Right lobe of liver (tissue), 6 donors: ENCODE data around the gene VSX2. TPM values are rescaled to one million over a fixed set of nuclear protein-coding genes. Genes with fewer than 3 reads are reported as not detected.

Experiments used
- ATAC-seq, 4 donors: fragments of 200-7000 bp; cut with Tn5 transposase; one replicate each; pipeline ENCODE4 v1.9.1; 2020; ENCODE audit warnings: mild to moderate bottlenecking in 4 of 4, moderate library complexity in 4 of 4
- DNase-seq, 3 donors: peaks; one replicate each; pipeline ENCODE4 v3.0.0-alpha.2; 2020
- H3K27ac ChIP-seq, 3 donors: fragments of 200-600 bp; one replicate each; pipeline ENCODE4 v1.8.0; 2022
- H3K27me3 ChIP-seq, 2 donors: fragments of 200-600 bp; one replicate each; pipeline ENCODE4 v1.8.0; 2022
- H3K36me3 ChIP-seq, 4 donors: fragments of 200-600 bp; sonication (generic) in 1 of 4; one replicate each; pipeline versions ENCODE4 v1.5.1 to v1.8.0; 2017 to 2022; ENCODE audit warnings: control low read depth in 1 of 4
- H3K4me1 ChIP-seq, 4 donors: fragments of 200-600 bp; sonication (generic) in 1 of 4; one replicate each; pipeline versions ENCODE4 v1.5.1 to v1.8.0; 2017 to 2022; ENCODE audit warnings: control low read depth in 1 of 4
- H3K4me3 ChIP-seq, 3 donors: fragments of 200-600 bp; one replicate each; pipeline ENCODE4 v1.8.0; 2022
- H3K9me3 ChIP-seq, 4 donors: fragments of 200-600 bp; sonication (generic) in 1 of 4; one replicate each; pipeline versions ENCODE4 v1.5.1 to v1.8.0; 2017 to 2022; ENCODE audit warnings: control low read depth in 1 of 4
- CTCF ChIP-seq, 4 donors: fragments of 200-600 bp in 3 of 4; fragments of 450-650 bp in 1 of 4; IDR thresholded peaks; one replicate each; pipeline versions ENCODE4 v1.5.1 to v1.8.0; 2016 to 2022; ENCODE audit warnings: antibody characterized with exemption in 4 of 4, mild to moderate bottlenecking in 2 of 4
- POLR2A ChIP-seq: fragments of 450-650 bp; IDR thresholded peaks from one replicate; pipeline ENCODE4 v1.6.1; 2017; ENCODE audit warnings: antibody characterized with exemption, mild to moderate bottlenecking
- WGBS: methylation state at CpG from one replicate; pipeline ENCODE4 v1.1.6; 2018; ENCODE audit warnings: low coverage, low lambda C conversion rate; ENCODE audit not compliant: insufficient coverage; ENCODE audit errors: missing lambda C conversion rate; 5-methylcytosine and 5-hydroxymethylcytosine counted together
- intact Hi-C, 2 donors: fragments of 100-400 bp; cut with DNase I; formaldehyde crosslinking; loops; one replicate each; pipeline versions ENCODE4 v1.11.2 to v1.14.1; 2022
- long read RNA-seq: library from polyadenylated mRNA; unstranded; transcript quantifications from one replicate; pipeline ENCODE4 v2.0.0, GENCODE V29; 2019
- total RNA-seq, 6 experiments: library from RNA; depleted of rRNA in 2 of 6; stranded (reverse); fragments of >200 nt in 2 of 6; fragmentation: NEBNext Ultra II Directional in 3 of 6; extraction: Animal tissue kit (Norgen Biotek cat#: 25700) in 3 of 6; gene quantifications; one replicate each; pipeline versions ENCODE4 v1.1.0 to v1.2.4, GENCODE V29; 2016 to 2023
- donor health status: DM: no; HTN: yes; CAD: no.
- donor health status: DM: no; HTN: no; CAD: no.
- donor health status: DM: no; HTN: no; CAD: no.
- donor health status: DM: no; HTN: yes; CAD: no.
- donor health status: DM: no; HTN: yes; CAD: no.

The VSX2 gene
- total RNA-seq, result not detected
- long read RNA-seq, result 0 reads

GRCh38 chr14:74238974-74239847 is at the start of gene VSX2:
Gene VSX2 (plus strand): TSS chr14:74239449. CDS start chr14:74239562, 113 bp downstream.
- H3K9me3 ChIP-seq, result no peaks in the 10 kb centered on the region
- intact Hi-C loops, result no loop called here
- H3K4me3 ChIP-seq, result peak within 1 kb of the TSS in 1 of 3 donors; percentile 13
- H3K4me1 ChIP-seq, result peaks cover 0 to 23% (median 9%) of the 10 kb centered on the region in 4 donors
- DNase-seq (no peak), ATAC-seq (no peak)
- peaks cover 23 to 30% of the 10 kb centered on the region in 2 donors for H3K27me3 ChIP-seq
- H3K27ac ChIP-seq, result no peak within 1 kb of the TSS
- 15% methylated on average over 16 of the region's 40 CpGs for WGBS
- no peak for TF ChIP-seq CTCF (IDR thresholded peaks at IDR 0.05)
- TF ChIP-seq POLR2A, result no peak
- H3K36me3 ChIP-seq, result no peaks in the 10 kb centered on the region

- intact Hi-C loops, result no loop called here
- no peaks in the 10 kb centered on the region for H3K4me1 ChIP-seq
- ATAC-seq (peak in 3 of 4 donors; percentile 16 to 70 (median 64)), DNase-seq (no peak)
- 70% methylated on average over 3 of the region's 3 CpGs for WGBS
- H3K9me3 ChIP-seq, result no peaks in the 10 kb centered on the region
- H3K36me3 ChIP-seq, result no peaks in the 10 kb centered on the region
- H3K27ac ChIP-seq, result no peak overlapping the region
- H3K4me3 ChIP-seq, result no peak overlapping the region
- TF ChIP-seq POLR2A (no peak), CTCF (IDR thresholded peaks at IDR 0.05) (no peak)
- H3K27me3 ChIP-seq, result no peaks in the 10 kb centered on the region
Measured at GRCh38 chr14:74190927-74191575, 48.2 kb upstream of the VSX2 start.

- DNase-seq, result no peak
- Histone ChIP-seq H3K36me3 (peaks cover 0 to 7% (median 0%) of the 10 kb centered on the region in 4 donors), H3K27ac (no peak overlapping the region), H3K27me3 (no peaks in the 10 kb centered on the region), H3K9me3 (no peaks in the 10 kb centered on the region), H3K4me1 (no peaks in the 10 kb centered on the region), H3K4me3 (no peak overlapping the region)
- no peak for TF ChIP-seq CTCF (IDR thresholded peaks at IDR 0.05)
- TF ChIP-seq POLR2A, result no peak
- no peak for ATAC-seq
- intact Hi-C loops, result no loop called here
- whole genome bisulfite sequencing, result 95% methylated on average over 6 of the region's 8 CpGs
Measured at GRCh38 chr14:74194506-74195274, 44.6 kb upstream of the VSX2 start.

- TF ChIP-seq CTCF (IDR thresholded peaks at IDR 0.05) (no peak), POLR2A (no peak)
- WGBS, result 97% methylated on average over 6 of the region's 7 CpGs
- Histone ChIP-seq H3K27ac (no peak overlapping the region), H3K9me3 (no peaks in the 10 kb centered on the region), H3K4me1 (no peaks in the 10 kb centered on the region), H3K27me3 (no peaks in the 10 kb centered on the region), H3K4me3 (no peak overlapping the region), H3K36me3 (peaks cover 0 to 8% (median 0%) of the 10 kb centered on the region in 4 donors)
- intact Hi-C loops, result no loop called here
- ATAC-seq, result no peak
- DNase-seq, result no peak
Measured at GRCh38 chr14:74195623-74196022, 43.6 kb upstream of the VSX2 start.
